Heart left ventricle (tissue), 13 donors: ENCODE results near the gene AP2S1.

ENCODE experiments used
- CTCF ChIP-seq, 12 donors: fragments of 200-600 bp; sonication (generic) in 4 of 12; IDR thresholded peaks; one replicate each; pipeline versions ENCODE4 v1.5.0 to v1.8.0; 2018 to 2022; ENCODE audit warnings: antibody characterized with exemption in 12 of 12, mild to moderate bottlenecking in 5 of 12
- POLR2A ChIP-seq, 2 donors: fragments of 450-650 bp; IDR thresholded peaks; one replicate each; pipeline ENCODE4 v1.6.1; 2017; ENCODE audit warnings: antibody characterized with exemption in 2 of 2, mild to moderate bottlenecking in 2 of 2, moderate library complexity in 2 of 2
- donor health status: ischemic (EF 13 %, LVEDD 7.1; RV severe dilation, severe dysfunction).
- donor health status: DM: no; HTN: yes; CAD: no.
- donor health status: DM: no; HTN: no; CAD: no.
- donor health status: ischemic (EF 25% LVEDD 6.9; RV normal size, moderate dysfunction).
- donor health status: ischemic (EF 25% LVEDD 5.7; RV mildly dilated, moderate dysfunction).
- donor health status: ischemic (EF 35%, LVEDD 5.7; RV mildly dilated, moderate dysfunction).
- donor health status: nonischemic (EF 11% LVEDD 7.7; RV severe dilation, severe dysfunction).
- donor health status: DM: yes; HTN: yes; CAD: no.
- donor health status: PGD.
- donor health status: ischemic (EF 29% LVEDD 5.4; RV normal size, mild dysfunction).
- donor health status: nonischemic (EF 23%, LVEDD 6.1; RV moderate dilation, normal function).

GRCh38 chr19:46841458-46842083 is 9.1 kb downstream of the AP2S1 start:
- no peak for TF ChIP-seq CTCF (IDR thresholded peaks at IDR 0.05)
- TF ChIP-seq POLR2A (IDR thresholded peaks at IDR 0.05), result no peak
